Measurements from ENCODE around the gene RBM20.

Gene RBM20

GRCh38 chr10:110698340-110698739 lies 54.2 kb downstream of the RBM20 start:
- Histone ChIP-seq H3K4me3 (ENCODE audit: low read depth, low read length) (no peak overlapping the region), H3K36me3 (replicated peaks) (no peaks in the 10 kb centered on the region), H3K27ac (no peak overlapping the region), H3K27me3 (replicated peaks) (no peaks in the 10 kb centered on the region)
- DNase-seq: no peak
- in situ Hi-C loops (cut with HindIII; ENCODE audit: low pct_ligation_motif_present, low sequenced_read_pairs): no loop called here
- no peak for TF ChIP-seq CTCF (IDR thresholded peaks at IDR 0.05; ENCODE audit: low read depth, low read length, missing control alignments)

- TF ChIP-seq CTCF (IDR thresholded peaks at IDR 0.05; ENCODE audit: low read depth, low read length, missing control alignments): no peak
These were observed 54.7 kb downstream of the RBM20 start for GRCh38 chr10:110698782-110699201.

DNA sequence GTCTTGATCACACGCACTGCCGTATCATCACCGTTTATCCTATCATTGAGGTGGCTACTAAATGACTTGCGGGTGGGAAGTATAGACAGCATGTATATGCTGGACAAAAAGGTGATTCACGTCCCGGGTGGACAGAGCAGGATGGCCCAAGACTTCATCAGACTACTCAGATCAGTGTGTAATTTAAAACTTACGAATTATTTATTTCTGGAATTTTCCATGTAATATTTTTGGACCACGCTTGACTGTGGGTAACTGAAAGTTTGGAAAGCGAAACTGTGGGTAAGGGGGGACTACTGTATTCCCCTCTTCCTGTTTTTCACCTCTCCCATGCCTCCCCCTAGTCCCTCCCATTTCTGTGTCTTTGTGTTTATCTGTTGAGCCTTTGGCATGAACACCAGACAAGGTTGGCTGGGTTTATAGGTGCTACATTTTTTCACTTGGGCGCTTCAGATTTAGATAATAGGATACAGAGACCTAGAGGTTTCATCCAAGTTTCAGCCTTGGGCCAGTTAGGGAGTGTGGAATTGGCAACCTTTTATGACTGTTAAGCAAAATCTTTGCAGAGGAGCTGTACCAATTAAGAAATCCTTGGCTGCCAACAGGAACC lies 55.8 kb downstream of the RBM20 start:
- in situ Hi-C loops (cut with HindIII; ENCODE audit: low pct_ligation_motif_present, low sequenced_read_pairs): no loop called here
- no peak overlapping the region for H3K27ac ChIP-seq

More at GRCh38 chr10:110698782-110699201, 54.7 kb downstream of the RBM20 start:
- Histone ChIP-seq H3K27ac (no peak overlapping the region), H3K4me3 (ENCODE audit: low read depth, low read length) (no peak overlapping the region), H3K36me3 (replicated peaks) (no peaks in the 10 kb centered on the region), H3K27me3 (replicated peaks) (no peaks in the 10 kb centered on the region)
- in situ Hi-C loops (cut with HindIII; ENCODE audit: low pct_ligation_motif_present, low sequenced_read_pairs): no loop called here
- DNase-seq: no peak

DNA sequence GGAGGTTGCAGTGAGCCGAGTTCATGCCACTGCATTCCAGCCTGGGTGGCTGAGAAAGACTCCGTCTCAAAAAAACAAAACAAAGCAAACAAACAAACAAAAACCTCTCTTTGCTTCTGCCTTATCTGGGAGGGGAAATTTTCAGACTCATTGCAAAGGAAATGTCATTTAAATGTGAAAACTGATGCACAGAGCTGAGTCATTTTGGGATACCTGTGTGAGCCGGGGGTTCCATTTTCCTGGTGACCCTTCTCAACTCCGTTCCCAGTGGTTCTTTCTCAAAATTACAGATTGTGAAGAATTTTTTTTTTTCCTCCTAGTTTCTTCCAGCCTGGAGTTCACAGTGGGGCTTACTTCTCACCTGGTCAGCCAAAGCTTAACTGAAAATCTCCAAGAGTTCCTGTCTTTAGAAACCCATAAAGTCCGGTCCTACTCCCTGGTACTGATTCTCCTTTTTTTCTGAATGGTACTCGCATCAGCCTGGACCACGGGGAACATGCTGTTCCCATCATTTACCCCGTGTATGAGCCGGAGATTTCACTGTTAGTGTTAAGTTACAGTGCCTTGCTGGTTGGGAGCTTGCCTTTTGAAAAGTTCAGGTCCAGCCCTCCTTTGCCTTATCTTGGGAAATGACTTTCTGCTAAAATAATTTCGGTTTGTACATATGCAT lies 56.9 kb downstream of the RBM20 start:
- TF ChIP-seq CTCF (IDR thresholded peaks at IDR 0.05; ENCODE audit: low read depth, low read length, missing control alignments): no peak
- Histone ChIP-seq H3K36me3 (replicated peaks) (no peaks in the 10 kb centered on the region), H3K27ac (no peak overlapping the region), H3K27me3 (replicated peaks) (no peaks in the 10 kb centered on the region), H3K4me3 (ENCODE audit: low read depth, low read length) (no peak overlapping the region)
- no peak for DNase-seq
- in situ Hi-C loops (cut with HindIII; ENCODE audit: low pct_ligation_motif_present, low sequenced_read_pairs): no loop called here

More for the DNA sequence above, 55.8 kb downstream of the RBM20 start:
- no peak for TF ChIP-seq CTCF (IDR thresholded peaks at IDR 0.05; ENCODE audit: low read depth, low read length, missing control alignments)
- no peak for DNase-seq
- H3K36me3 ChIP-seq (replicated peaks): no peaks in the 10 kb centered on the region
- no peaks in the 10 kb centered on the region for H3K27me3 ChIP-seq (replicated peaks)
- no peak overlapping the region for H3K4me3 ChIP-seq (ENCODE audit: low read depth, low read length)

DNA sequence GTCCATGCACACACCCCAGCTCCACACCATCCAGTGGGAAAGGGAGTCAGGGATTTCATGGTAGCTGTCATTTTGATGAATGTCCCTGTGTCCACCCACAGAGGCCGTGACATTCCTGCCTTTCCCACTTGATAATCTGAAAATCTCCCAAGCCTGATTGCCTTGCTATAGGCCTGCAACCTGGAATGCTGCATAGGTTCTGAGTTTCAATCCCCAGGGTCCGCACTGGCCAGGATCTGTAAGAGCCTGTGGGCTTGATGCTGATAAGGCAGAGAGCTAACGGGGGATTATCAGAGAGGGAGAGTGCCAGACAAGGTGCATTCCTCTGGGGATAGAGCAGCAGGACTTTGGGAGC lies 57.5 kb downstream of the RBM20 start:
- Histone ChIP-seq H3K4me3 (ENCODE audit: low read depth, low read length) (no peak overlapping the region), H3K27me3 (replicated peaks) (no peaks in the 10 kb centered on the region), H3K27ac (no peak overlapping the region), H3K36me3 (replicated peaks) (no peaks in the 10 kb centered on the region)
- no peak for TF ChIP-seq CTCF (IDR thresholded peaks at IDR 0.05; ENCODE audit: low read depth, low read length, missing control alignments)
- DNase-seq: no peak
- in situ Hi-C loops (cut with HindIII; ENCODE audit: low pct_ligation_motif_present, low sequenced_read_pairs): no loop called here

DNA sequence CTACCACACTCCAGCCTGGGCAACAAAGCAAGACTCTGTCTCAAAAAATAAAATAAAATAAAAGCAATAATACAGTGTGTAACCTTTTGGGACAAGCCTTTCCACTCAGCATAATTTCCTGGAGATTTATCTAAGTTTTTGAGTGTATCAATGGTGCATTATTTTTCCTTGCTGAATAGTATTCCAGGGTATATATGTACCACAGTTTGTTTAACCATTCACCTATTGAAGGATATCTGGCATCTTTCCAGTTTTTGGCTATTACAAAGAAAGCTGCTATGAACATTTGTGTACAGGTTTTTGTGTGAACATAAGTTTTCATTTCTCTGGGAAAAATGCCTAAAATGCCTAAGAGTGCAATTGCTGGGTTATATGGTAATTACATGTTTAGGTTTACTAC lies 59.9 kb downstream of the RBM20 start:
- DNase-seq: no peak
- TF ChIP-seq CTCF (IDR thresholded peaks at IDR 0.05; ENCODE audit: low read depth, low read length, missing control alignments): no peak
- no peak overlapping the region for H3K4me3 ChIP-seq (ENCODE audit: low read depth, low read length)
- no peaks in the 10 kb centered on the region for H3K36me3 ChIP-seq (replicated peaks)
- no peaks in the 10 kb centered on the region for H3K27me3 ChIP-seq (replicated peaks)
- no peak overlapping the region for H3K27ac ChIP-seq
- in situ Hi-C loops (cut with HindIII; ENCODE audit: low pct_ligation_motif_present, low sequenced_read_pairs): no loop called here

Data from brain microvascular endothelial cell (primary cell).